NCI-H2196 treated with DMSO at 0.1 percent for 48 hours (cell line): ENCODE data around the gene UBA1.
"Not testable (repeated sequence)": the region's sequence is repeated elsewhere in the genome, so short reads cannot be mapped to it uniquely, and the experiment has no call there.

Experiments
- DNase-seq: peaks from one replicate; lab custom pipeline; 2025; ENCODE audit not compliant: unreplicated experiment; lab: John Stamatoyannopoulos, UW

Gene UBA1

DNA sequence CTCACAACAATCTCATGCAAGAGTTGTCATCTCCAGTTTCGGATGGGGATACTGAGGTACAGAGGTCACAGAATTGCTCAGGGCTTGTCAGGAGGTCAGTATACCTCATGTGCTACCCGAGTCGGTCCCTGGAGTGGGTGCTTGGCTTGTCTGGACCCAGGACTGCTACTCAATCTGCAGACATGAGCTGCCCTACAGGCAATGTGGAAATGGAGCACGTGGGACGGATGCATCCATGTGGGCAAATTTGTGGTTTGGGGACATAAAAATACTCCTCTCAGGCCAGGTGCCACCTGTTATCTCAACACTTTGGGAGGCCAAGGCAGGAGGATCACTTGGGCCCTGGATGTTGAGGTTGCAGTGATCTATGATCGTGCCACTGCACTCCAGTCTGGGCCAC lies 54.9 kb downstream of the UBA1 start:
- DNase-seq = no peak

DNA sequence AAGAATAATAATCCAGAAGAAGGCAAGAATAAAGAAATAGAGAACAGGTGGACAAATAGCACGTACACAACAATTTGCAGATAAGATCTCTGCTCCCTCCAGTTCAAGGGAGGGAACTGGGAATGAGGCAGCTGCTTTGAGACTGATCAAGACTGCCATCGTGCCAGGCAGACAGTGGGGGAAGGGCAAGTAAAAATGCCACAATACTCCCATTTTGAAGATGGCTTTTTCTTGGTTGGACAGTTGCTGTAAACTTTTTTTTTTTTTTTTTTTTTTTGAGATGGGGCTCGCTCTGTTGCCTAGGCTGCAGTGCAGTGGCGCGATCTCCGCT lies 56.4 kb downstream of the UBA1 start:
- DNase-seq = no peak

DNA sequence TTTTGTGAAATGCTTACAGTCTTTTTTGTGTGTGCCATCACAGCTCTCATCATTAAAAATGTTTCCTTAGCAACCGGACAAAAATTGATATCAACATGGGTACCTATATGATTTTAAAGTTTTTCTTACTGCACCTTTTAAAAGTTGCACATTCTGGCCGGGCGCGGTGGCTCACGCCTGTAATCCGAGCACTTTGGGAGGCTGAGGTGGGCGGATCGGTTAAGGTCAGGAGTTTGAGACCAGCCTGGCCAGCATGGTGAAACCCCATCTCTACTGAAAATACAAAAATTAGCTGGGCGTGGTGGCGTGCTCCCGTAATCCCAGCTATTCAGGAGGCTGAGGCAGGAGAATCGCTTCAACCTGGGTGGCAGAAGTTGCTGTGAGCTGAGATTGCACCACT lies 64.0 kb downstream of the UBA1 start:
- DNase-seq = not testable (repeated sequence)
